H1 (cell line): ENCODE results near the gene PRKCA. TPM values are rescaled to one million over a fixed set of nuclear protein-coding genes. Genes with fewer than 3 reads are reported as not detected.

Experiments used
- CTBP2 ChIP-seq: IDR thresholded peaks from 2 replicates; pipeline ENCODE4 v1.7.0; 2011; ENCODE audit warnings: borderline replicate concordance, mild to moderate bottlenecking, moderate library complexity, mixed read lengths, low read length; ENCODE audit not compliant: insufficient read depth, insufficient read length
- E2F6 ChIP-seq: IDR thresholded peaks from 2 replicates; pipeline ENCODE4 v1.6.1; 2012; ENCODE audit warnings: inconsistent platforms
- ZNF274 ChIP-seq: IDR thresholded peaks from 2 replicates; pipeline ENCODE4 v1.7.0; 2012; ENCODE audit warnings: low read length, borderline replicate concordance; ENCODE audit errors: extremely low read depth
- polyA plus RNA-seq, 7 experiments: library from polyadenylated mRNA; depleted of rRNA in 3 of 7; stranded (reverse) in 5 of 7; unstranded in 2 of 7; fragments of >200 nt in 5 of 7; fragments of 200-250 nt in 2 of 7; gene quantifications; 1 replicate in 5 of 7; 2 replicates in 1 of 7; 4 replicates in 1 of 7; pipeline versions ENCODE4 v1.2.1 to v1.2.3, GENCODE V29; 2011 to 2013; ENCODE audit warnings: missing spikeins in 2 of 7, mixed read lengths in 2 of 7
- total RNA-seq: library from RNA; stranded (reverse); fragmentation: NEBNext Ultra II Directional; extraction: Animal tissue kit (Norgen Biotek cat#: 25700); gene quantifications from 2 replicates; pipeline ENCODE4 v1.2.1, GENCODE V29; 2021
- TF ChIP-seq, protein P1 (sequence below): IDR thresholded peaks from 2 replicates; pipeline ENCODE4 v1.6.1; 2012; ENCODE audit warnings: low read length, inconsistent platforms
- TF ChIP-seq, protein P2 (sequence below): fragments of 300-600 bp; sonication (generic); IDR thresholded peaks from 2 replicates; pipeline ENCODE4 v1.7.1; 2012; ENCODE audit warnings: low read length, moderate library complexity, mild to moderate bottlenecking, inconsistent platforms; ENCODE audit not compliant: insufficient replicate concordance

Gene PRKCA
- total and polyA plus RNA-seq, 2 of the 8 experiments (the other 6 are each of a cell fraction or from before 2014, with no cell fraction given): 5.8 to 17.8 TPM

GRCh38 chr17:66822009-66822408 is 519.6 kb downstream of the PRKCA start (continued):
- TF ChIP-seq, protein P1, sequence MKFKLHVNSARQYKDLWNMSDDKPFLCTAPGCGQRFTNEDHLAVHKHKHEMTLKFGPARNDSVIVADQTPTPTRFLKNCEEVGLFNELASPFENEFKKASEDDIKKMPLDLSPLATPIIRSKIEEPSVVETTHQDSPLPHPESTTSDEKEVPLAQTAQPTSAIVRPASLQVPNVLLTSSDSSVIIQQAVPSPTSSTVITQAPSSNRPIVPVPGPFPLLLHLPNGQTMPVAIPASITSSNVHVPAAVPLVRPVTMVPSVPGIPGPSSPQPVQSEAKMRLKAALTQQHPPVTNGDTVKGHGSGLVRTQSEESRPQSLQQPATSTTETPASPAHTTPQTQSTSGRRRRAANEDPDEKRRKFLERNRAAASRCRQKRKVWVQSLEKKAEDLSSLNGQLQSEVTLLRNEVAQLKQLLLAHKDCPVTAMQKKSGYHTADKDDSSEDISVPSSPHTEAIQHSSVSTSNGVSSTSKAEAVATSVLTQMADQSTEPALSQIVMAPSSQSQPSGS: no peak
- TF ChIP-seq ZNF274: no peak
- TF ChIP-seq, protein P2, sequence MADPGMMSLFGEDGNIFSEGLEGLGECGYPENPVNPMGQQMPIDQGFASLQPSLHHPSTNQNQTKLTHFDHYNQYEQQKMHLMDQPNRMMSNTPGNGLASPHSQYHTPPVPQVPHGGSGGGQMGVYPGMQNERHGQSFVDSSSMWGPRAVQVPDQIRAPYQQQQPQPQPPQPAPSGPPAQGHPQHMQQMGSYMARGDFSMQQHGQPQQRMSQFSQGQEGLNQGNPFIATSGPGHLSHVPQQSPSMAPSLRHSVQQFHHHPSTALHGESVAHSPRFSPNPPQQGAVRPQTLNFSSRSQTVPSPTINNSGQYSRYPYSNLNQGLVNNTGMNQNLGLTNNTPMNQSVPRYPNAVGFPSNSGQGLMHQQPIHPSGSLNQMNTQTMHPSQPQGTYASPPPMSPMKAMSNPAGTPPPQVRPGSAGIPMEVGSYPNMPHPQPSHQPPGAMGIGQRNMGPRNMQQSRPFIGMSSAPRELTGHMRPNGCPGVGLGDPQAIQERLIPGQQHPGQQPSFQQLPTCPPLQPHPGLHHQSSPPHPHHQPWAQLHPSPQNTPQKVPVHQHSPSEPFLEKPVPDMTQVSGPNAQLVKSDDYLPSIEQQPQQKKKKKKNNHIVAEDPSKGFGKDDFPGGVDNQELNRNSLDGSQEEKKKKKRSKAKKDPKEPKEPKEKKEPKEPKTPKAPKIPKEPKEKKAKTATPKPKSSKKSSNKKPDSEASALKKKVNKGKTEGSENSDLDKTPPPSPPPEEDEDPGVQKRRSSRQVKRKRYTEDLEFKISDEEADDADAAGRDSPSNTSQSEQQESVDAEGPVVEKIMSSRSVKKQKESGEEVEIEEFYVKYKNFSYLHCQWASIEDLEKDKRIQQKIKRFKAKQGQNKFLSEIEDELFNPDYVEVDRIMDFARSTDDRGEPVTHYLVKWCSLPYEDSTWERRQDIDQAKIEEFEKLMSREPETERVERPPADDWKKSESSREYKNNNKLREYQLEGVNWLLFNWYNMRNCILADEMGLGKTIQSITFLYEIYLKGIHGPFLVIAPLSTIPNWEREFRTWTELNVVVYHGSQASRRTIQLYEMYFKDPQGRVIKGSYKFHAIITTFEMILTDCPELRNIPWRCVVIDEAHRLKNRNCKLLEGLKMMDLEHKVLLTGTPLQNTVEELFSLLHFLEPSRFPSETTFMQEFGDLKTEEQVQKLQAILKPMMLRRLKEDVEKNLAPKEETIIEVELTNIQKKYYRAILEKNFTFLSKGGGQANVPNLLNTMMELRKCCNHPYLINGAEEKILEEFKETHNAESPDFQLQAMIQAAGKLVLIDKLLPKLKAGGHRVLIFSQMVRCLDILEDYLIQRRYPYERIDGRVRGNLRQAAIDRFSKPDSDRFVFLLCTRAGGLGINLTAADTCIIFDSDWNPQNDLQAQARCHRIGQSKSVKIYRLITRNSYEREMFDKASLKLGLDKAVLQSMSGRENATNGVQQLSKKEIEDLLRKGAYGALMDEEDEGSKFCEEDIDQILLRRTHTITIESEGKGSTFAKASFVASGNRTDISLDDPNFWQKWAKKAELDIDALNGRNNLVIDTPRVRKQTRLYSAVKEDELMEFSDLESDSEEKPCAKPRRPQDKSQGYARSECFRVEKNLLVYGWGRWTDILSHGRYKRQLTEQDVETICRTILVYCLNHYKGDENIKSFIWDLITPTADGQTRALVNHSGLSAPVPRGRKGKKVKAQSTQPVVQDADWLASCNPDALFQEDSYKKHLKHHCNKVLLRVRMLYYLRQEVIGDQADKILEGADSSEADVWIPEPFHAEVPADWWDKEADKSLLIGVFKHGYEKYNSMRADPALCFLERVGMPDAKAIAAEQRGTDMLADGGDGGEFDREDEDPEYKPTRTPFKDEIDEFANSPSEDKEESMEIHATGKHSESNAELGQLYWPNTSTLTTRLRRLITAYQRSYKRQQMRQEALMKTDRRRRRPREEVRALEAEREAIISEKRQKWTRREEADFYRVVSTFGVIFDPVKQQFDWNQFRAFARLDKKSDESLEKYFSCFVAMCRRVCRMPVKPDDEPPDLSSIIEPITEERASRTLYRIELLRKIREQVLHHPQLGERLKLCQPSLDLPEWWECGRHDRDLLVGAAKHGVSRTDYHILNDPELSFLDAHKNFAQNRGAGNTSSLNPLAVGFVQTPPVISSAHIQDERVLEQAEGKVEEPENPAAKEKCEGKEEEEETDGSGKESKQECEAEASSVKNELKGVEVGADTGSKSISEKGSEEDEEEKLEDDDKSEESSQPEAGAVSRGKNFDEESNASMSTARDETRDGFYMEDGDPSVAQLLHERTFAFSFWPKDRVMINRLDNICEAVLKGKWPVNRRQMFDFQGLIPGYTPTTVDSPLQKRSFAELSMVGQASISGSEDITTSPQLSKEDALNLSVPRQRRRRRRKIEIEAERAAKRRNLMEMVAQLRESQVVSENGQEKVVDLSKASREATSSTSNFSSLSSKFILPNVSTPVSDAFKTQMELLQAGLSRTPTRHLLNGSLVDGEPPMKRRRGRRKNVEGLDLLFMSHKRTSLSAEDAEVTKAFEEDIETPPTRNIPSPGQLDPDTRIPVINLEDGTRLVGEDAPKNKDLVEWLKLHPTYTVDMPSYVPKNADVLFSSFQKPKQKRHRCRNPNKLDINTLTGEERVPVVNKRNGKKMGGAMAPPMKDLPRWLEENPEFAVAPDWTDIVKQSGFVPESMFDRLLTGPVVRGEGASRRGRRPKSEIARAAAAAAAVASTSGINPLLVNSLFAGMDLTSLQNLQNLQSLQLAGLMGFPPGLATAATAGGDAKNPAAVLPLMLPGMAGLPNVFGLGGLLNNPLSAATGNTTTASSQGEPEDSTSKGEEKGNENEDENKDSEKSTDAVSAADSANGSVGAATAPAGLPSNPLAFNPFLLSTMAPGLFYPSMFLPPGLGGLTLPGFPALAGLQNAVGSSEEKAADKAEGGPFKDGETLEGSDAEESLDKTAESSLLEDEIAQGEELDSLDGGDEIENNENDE: no peak
- TF ChIP-seq CTBP2: no peak
- no peak for TF ChIP-seq E2F6
- TF ChIP-seq, all 59 proteins: peak for 0
